SK-N-SH (cell line): ENCODE measurements around the gene SCAF11. TPM values are rescaled to one million over a fixed set of nuclear protein-coding genes. Genes with fewer than 3 reads are reported as not detected.

Experiments
- CTCF ChIA-PET: fragments of 300-600, 350-600 bp; formaldehyde crosslinking; extraction: SDS; loops from one replicate; lab custom pipeline; 2021; lab: Yijun Ruan, JAX
- POLR2A ChIA-PET: fragments of 350-600 bp; sonication (Branson Sonifier 250); formaldehyde crosslinking; extraction: SDS; loops from one replicate; lab custom pipeline; 2020; ENCODE audit warnings: antibody characterized with exemption, inconsistent platforms; lab: Yijun Ruan, JAX
- DNase-seq: peaks from one replicate; pipeline ENCODE4 v3.0.0; 2012
- H2AFZ ChIP-seq: fragments of 200-600 bp; sonication (generic); 2 replicates; pipeline ENCODE4 v1.8.1; 2016; ENCODE audit warnings: antibody characterized with exemption, mild to moderate bottlenecking, low read depth
- H3F3A ChIP-seq: fragments of 200-600 bp; sonication (generic); replicated peaks from 2 replicates; pipeline ENCODE3; 2016; ENCODE audit warnings: antibody characterized with exemption, mild to moderate bottlenecking; ENCODE audit not compliant: insufficient read depth
- H3K27ac ChIP-seq, 2 experiments: fragments of 200-500 bp in 1 of 2; fragments of 200-600 bp in 1 of 2; sonication (Bioruptor generic) in 1 of 2; sonication (generic), shearing (Covaris generic) in 1 of 2; 2 replicates each; pipeline versions ENCODE4 v1.5.1 to v1.6.1; 2014 to 2016; ENCODE audit warnings: low read depth in 2 of 2, inconsistent platforms in 1 of 2, low read length in 1 of 2, mild to moderate bottlenecking in 1 of 2, mixed read lengths in 1 of 2
- H3K27me3 ChIP-seq: fragments of 200-600 bp; sonication (generic), shearing (Covaris generic); 2 replicates; pipeline ENCODE4 v1.6.1; 2016; ENCODE audit warnings: mixed run types; ENCODE audit not compliant: insufficient read depth
- H3K36me3 ChIP-seq, 2 experiments: fragments of 200-500 bp in 1 of 2; fragments of 200-600 bp in 1 of 2; sonication (Bioruptor generic) in 1 of 2; sonication (generic) in 1 of 2; replicated peaks in 1 of 2; 2 replicates each; pipeline versions ENCODE3 to v1.5.1; 2014 to 2016; ENCODE audit warnings: low read length in 1 of 2, mild to moderate bottlenecking in 1 of 2; ENCODE audit not compliant: insufficient read depth in 2 of 2, control insufficient read depth in 1 of 2
- H3K4me1 ChIP-seq, 2 experiments: fragments of 200-500 bp in 1 of 2; fragments of 200-600 bp in 1 of 2; sonication (Bioruptor generic) in 1 of 2; sonication (generic), shearing (Covaris generic) in 1 of 2; 2 replicates each; pipeline versions ENCODE4 v1.5.1 to v1.6.1; 2014 to 2016; ENCODE audit warnings: low read depth in 1 of 2, low read length in 1 of 2, mixed run types in 1 of 2; ENCODE audit not compliant: insufficient read depth in 2 of 2, control insufficient read depth in 1 of 2
- H3K4me2 ChIP-seq: fragments of 200-600 bp; sonication (generic), shearing (Covaris generic); 2 replicates; pipeline ENCODE4 v1.6.1; 2017; ENCODE audit warnings: mixed run types
- H3K4me3 ChIP-seq, 2 experiments: fragments of 200-500 bp in 1 of 2; fragments of 200-600 bp in 1 of 2; sonication (Bioruptor generic) in 1 of 2; sonication (generic), shearing (Covaris generic) in 1 of 2; 2 replicates each; pipeline versions ENCODE4 v1.5.1 to v1.8.1; 2014 to 2016; ENCODE audit warnings: low read depth in 2 of 2, inconsistent platforms in 1 of 2, low read length in 1 of 2, mild to moderate bottlenecking in 1 of 2, mixed read lengths in 1 of 2, moderate library complexity in 1 of 2
- H3K79me2 ChIP-seq: fragments of 200-600 bp; sonication (generic); 2 replicates; pipeline ENCODE4 v1.8.1; 2017; ENCODE audit warnings: mild to moderate bottlenecking; ENCODE audit not compliant: insufficient read depth
- H3K9ac ChIP-seq: fragments of 200-600 bp; sonication (generic); 2 replicates; pipeline ENCODE4 v1.6.1; 2017; ENCODE audit warnings: mixed run types
- H3K9me2 ChIP-seq: fragments of 200-600 bp; sonication (generic); 2 replicates; pipeline ENCODE4 v1.6.1; 2017; ENCODE audit warnings: mixed run types
- H3K9me3 ChIP-seq: fragments of 200-600 bp; sonication (generic); 2 replicates; pipeline ENCODE4 v1.6.1; 2017; ENCODE audit warnings: mixed run types, mild to moderate bottlenecking, moderate library complexity
- H4K20me1 ChIP-seq: fragments of 200-600 bp; sonication (generic); 2 replicates; pipeline ENCODE4 v1.6.1; 2017; ENCODE audit warnings: mild to moderate bottlenecking, mixed run types; ENCODE audit not compliant: insufficient read depth
- CHD2 ChIP-seq: fragments of 150-350 bp; IDR thresholded peaks from 2 replicates; pipeline ENCODE4 v1.6.1; 2018; ENCODE audit warnings: low read length; ENCODE audit not compliant: partially characterized antibody
- EP300 ChIP-seq, 2 experiments: IDR thresholded peaks; 2 replicates each; pipeline versions ENCODE4 v1.4.0 to v1.6.1; 2012; ENCODE audit warnings: borderline replicate concordance in 1 of 2, low read depth in 1 of 2, low read length in 1 of 2
- EZH2phosphoT487 ChIP-seq: fragments of 200-600 bp; sonication (generic); IDR thresholded peaks from 2 replicates; pipeline ENCODE4 v1.6.1; 2017; ENCODE audit warnings: low read depth, mixed run types, mild to moderate bottlenecking, antibody characterized with exemption, moderate library complexity, borderline replicate concordance
- FOSL2 ChIP-seq: IDR thresholded peaks from 2 replicates; pipeline ENCODE4 v1.4.0; 2012; ENCODE audit warnings: low read depth, mild to moderate bottlenecking, moderate library complexity, borderline replicate concordance
- JUND ChIP-seq: IDR thresholded peaks from 2 replicates; pipeline ENCODE4 v1.4.0; 2012
- NFIC ChIP-seq: IDR thresholded peaks from 2 replicates; pipeline ENCODE4 v1.4.0; 2012; ENCODE audit warnings: borderline replicate concordance
- NRF1 ChIP-seq: IDR thresholded peaks from 2 replicates; pipeline ENCODE4 v1.6.1; 2012; ENCODE audit warnings: low read depth, mild to moderate bottlenecking, low read length
- SMC3 ChIP-seq: IDR thresholded peaks from 2 replicates; pipeline ENCODE4 v1.6.1; 2012; ENCODE audit warnings: low read depth, low read length, improper control_type of control experiment
- TCF12 ChIP-seq: IDR thresholded peaks from 2 replicates; pipeline ENCODE4 v1.4.0; 2012
- WGBS: methylation state at CpG from one replicate; pipeline ENCODE4 v1.1.6; 2017; ENCODE audit warnings: low lambda C conversion rate; 5-methylcytosine and 5-hydroxymethylcytosine counted together
- polyA plus RNA-seq, 3 experiments: library from polyadenylated mRNA; depleted of rRNA; stranded (reverse); fragments of >200 nt; gene quantifications; 2 replicates each; pipeline ENCODE4 v1.2.3, GENCODE V29; 2012
- TF ChIP-seq, protein P1 (sequence below): IDR thresholded peaks from 2 replicates; pipeline ENCODE4; 2012
- TF ChIP-seq, protein P2 (sequence below): IDR thresholded peaks from 2 replicates; pipeline ENCODE4 v1.6.1; 2012; ENCODE audit warnings: mild to moderate bottlenecking, low read depth, low read length, moderate library complexity
- TF ChIP-seq, protein P3 (sequence below): fragments of 150-350 bp; IDR thresholded peaks from 2 replicates; pipeline ENCODE4 v1.6.1; 2016; ENCODE audit warnings: mild to moderate bottlenecking, low read depth, low read length

The SCAF11 gene
- polyA plus RNA-seq, 1 of the 3 experiments (the other 2 are of a cell fraction), result 26.1 TPM

DNA sequence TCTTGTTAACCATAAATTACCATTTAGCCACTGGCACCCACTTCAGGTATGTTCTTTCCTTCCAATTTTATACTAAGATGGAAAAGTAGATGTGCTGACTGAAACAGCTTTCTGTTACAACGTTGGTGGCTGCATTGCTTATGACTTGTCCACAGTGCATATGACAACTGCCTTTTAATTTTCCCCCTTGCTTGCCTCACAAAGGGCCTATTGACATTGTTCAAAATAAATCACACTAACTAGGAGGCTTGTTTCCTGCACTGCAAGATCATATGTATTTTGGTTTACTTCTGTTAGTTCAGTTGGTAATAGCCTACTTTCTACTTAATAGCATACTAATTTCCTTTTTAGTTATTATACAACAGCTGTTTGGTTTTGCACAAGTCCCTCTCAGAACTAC, 55.4 kb downstream of the SCAF11 start:
- Histone ChIP-seq H3K27ac (no peak overlapping the region), H3F3A (peaks cover 9% of the 10 kb centered on the region), H3K79me2 (peaks cover 5% of the 10 kb centered on the region; the same call in 1 of the 2 replicates), H3K27me3 (no peaks in the 10 kb centered on the region), H3K9me3 (no peaks in the 10 kb centered on the region), H3K9me2 (no peaks in the 10 kb centered on the region), H3K4me2 (no peak overlapping the region), H3K9ac (no peak overlapping the region), H3K36me3 (peaks cover 41 to 65% of the 10 kb centered on the region in 2 experiments), H2AFZ (no peak overlapping the region), H3K4me3 (no peak overlapping the region), H3K4me1 (peaks cover 0 to 4% of the 10 kb centered on the region in 2 experiments; a peak in 2 of 4 replicates), H4K20me1 (no peaks in the 10 kb centered on the region)
- WGBS, result 13% methylated on average over 1 of the region's 1 CpG
- no peak for DNase-seq
- ChIA-PET POLR2A (no interaction called here), CTCF (interaction anchor here (1.0 to 1.1 kb wide), 2 partner anchors 11 to 42 kb away, joined by 3 read pairs; no protein-coding TSS in a partner anchor)
- TF ChIP-seq JUND, result no peak
- TF ChIP-seq, protein P1, sequence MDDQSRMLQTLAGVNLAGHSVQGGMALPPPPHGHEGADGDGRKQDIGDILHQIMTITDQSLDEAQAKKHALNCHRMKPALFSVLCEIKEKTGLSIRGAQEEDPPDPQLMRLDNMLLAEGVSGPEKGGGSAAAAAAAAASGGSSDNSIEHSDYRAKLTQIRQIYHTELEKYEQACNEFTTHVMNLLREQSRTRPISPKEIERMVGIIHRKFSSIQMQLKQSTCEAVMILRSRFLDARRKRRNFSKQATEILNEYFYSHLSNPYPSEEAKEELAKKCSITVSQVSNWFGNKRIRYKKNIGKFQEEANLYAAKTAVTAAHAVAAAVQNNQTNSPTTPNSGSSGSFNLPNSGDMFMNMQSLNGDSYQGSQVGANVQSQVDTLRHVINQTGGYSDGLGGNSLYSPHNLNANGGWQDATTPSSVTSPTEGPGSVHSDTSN, result no peak
- TF ChIP-seq SMC3, result no peak
- TF ChIP-seq TCF12, result no peak

DNA sequence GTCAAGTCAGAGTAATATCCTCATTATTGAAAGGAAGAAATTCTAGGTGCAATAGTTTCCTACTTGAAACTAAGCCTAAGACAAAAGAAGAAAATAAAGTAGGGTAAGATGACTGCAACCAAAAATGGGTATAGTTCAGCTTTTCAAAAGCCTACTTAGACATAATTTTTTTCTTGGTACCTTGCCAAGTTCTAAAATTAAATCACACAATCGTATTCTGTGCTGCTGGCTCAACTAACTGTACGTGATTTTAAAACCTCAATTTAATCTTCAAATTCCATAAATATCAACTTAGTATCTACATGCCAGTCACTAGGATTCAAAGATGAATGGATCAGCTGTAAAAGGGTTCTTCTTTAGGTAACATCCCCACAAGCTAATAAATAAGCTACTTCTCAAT, 56.9 kb downstream of the SCAF11 start:
- DNase-seq, result no peak
- H3K9me2 ChIP-seq, result no peaks in the 10 kb centered on the region
- no peak for TF ChIP-seq JUND
- no peak for TF ChIP-seq NRF1
- TF ChIP-seq CHD2, result no peak
- TF ChIP-seq EZH2phosphoT487, result no peak
- TF ChIP-seq, protein P2, sequence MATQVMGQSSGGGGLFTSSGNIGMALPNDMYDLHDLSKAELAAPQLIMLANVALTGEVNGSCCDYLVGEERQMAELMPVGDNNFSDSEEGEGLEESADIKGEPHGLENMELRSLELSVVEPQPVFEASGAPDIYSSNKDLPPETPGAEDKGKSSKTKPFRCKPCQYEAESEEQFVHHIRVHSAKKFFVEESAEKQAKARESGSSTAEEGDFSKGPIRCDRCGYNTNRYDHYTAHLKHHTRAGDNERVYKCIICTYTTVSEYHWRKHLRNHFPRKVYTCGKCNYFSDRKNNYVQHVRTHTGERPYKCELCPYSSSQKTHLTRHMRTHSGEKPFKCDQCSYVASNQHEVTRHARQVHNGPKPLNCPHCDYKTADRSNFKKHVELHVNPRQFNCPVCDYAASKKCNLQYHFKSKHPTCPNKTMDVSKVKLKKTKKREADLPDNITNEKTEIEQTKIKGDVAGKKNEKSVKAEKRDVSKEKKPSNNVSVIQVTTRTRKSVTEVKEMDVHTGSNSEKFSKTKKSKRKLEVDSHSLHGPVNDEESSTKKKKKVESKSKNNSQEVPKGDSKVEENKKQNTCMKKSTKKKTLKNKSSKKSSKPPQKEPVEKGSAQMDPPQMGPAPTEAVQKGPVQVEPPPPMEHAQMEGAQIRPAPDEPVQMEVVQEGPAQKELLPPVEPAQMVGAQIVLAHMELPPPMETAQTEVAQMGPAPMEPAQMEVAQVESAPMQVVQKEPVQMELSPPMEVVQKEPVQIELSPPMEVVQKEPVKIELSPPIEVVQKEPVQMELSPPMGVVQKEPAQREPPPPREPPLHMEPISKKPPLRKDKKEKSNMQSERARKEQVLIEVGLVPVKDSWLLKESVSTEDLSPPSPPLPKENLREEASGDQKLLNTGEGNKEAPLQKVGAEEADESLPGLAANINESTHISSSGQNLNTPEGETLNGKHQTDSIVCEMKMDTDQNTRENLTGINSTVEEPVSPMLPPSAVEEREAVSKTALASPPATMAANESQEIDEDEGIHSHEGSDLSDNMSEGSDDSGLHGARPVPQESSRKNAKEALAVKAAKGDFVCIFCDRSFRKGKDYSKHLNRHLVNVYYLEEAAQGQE, result no peak
- TF ChIP-seq NFIC, result no peak
- TF ChIP-seq FOSL2, result no peak
- TF ChIP-seq, protein P3, sequence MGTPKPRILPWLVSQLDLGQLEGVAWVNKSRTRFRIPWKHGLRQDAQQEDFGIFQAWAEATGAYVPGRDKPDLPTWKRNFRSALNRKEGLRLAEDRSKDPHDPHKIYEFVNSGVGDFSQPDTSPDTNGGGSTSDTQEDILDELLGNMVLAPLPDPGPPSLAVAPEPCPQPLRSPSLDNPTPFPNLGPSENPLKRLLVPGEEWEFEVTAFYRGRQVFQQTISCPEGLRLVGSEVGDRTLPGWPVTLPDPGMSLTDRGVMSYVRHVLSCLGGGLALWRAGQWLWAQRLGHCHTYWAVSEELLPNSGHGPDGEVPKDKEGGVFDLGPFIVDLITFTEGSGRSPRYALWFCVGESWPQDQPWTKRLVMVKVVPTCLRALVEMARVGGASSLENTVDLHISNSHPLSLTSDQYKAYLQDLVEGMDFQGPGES, result no peak
- TF ChIP-seq EP300 (IDR thresholded peaks at IDR 0.05; ENCODE audit: borderline replicate concordance in 1 of 2, low read depth in 1 of 2, low read length in 1 of 2), result no peak
- H2AFZ ChIP-seq, result no peak overlapping the region
- ChIA-PET CTCF (interaction anchor here (1.5 kb wide), 1 partner anchor 20 kb away, joined by 3 read pairs; no protein-coding TSS in a partner anchor), POLR2A (no interaction called here)
- H3K9ac ChIP-seq, result no peak overlapping the region
- H3K4me1 ChIP-seq, result peaks cover 0 to 4% of the 10 kb centered on the region in 2 experiments; a peak in 2 of 4 replicates
- 30% methylated on average over 2 of the region's 2 CpGs for WGBS
- no peaks in the 10 kb centered on the region for H4K20me1 ChIP-seq
- no peak overlapping the region for H3K27ac ChIP-seq
- no peaks in the 10 kb centered on the region for H3K27me3 ChIP-seq
- H3K9me3 ChIP-seq, result no peaks in the 10 kb centered on the region
- 0 out of 2 replicates have a peak, but pooled peaks cover under 1% of the 10 kb centered on the region for H3K79me2 ChIP-seq
- no peak overlapping the region for H3K4me2 ChIP-seq
- peaks cover 48 to 64% of the 10 kb centered on the region in 2 experiments for H3K36me3 ChIP-seq
- peaks cover 9% of the 10 kb centered on the region for H3F3A ChIP-seq
- H3K4me3 ChIP-seq, result no peak overlapping the region
